ENCODE data around the gene HSD11B2.

HSD11B2 gene

GRCh38 chr16:67457611-67458010 lies 26.7 kb downstream of the HSD11B2 start:
- no peak for DNase-seq

GRCh38 chr16:67458121-67458641 lies 27.3 kb downstream of the HSD11B2 start:
- DNase-seq: no peak

GRCh38 chr16:67459066-67459860 lies 28.3 kb downstream of the HSD11B2 start:
- DNase-seq: no peak

- no peak for DNase-seq
These were observed 28.9 kb downstream of the HSD11B2 start for GRCh38 chr16:67459861-67460150.

GRCh38 chr16:67460168-67460567 lies 29.2 kb downstream of the HSD11B2 start:
- DNase-seq: no peak

- no peak for DNase-seq
These were observed 30.0 kb downstream of the HSD11B2 start for GRCh38 chr16:67460961-67461360.

- no peak for DNase-seq
These were observed 30.8 kb downstream of the HSD11B2 start for GRCh38 chr16:67461600-67462278.

- DNase-seq: no peak
These were observed 31.3 kb downstream of the HSD11B2 start for GRCh38 chr16:67462279-67462655.

- no peak for DNase-seq
These were observed 32.1 kb downstream of the HSD11B2 start for GRCh38 chr16:67463059-67463458.

- DNase-seq: no peak
These were observed 32.8 kb downstream of the HSD11B2 start for GRCh38 chr16:67463691-67464090.

GRCh38 chr16:67464565-67464964 lies 33.6 kb downstream of the HSD11B2 start:
- DNase-seq: no peak

GRCh38 chr16:67466581-67466980 lies 35.7 kb downstream of the HSD11B2 start:
- no peak for DNase-seq

GRCh38 chr16:67468731-67469130 lies 37.8 kb downstream of the HSD11B2 start:
- no peak for DNase-seq

GRCh38 chr16:67470359-67470758 lies 39.4 kb downstream of the HSD11B2 start:
- DNase-seq: no peak

GRCh38 chr16:67471758-67472384 lies 41.0 kb downstream of the HSD11B2 start:
- DNase-seq: no peak

GRCh38 chr16:67474551-67475455 lies 43.9 kb downstream of the HSD11B2 start:
- no peak for DNase-seq

- DNase-seq: no peak
These were observed 47.1 kb downstream of the HSD11B2 start for GRCh38 chr16:67477960-67478554.

GRCh38 chr16:67480833-67481560 lies 50.1 kb downstream of the HSD11B2 start, which contains the start of gene ATP6V0D1:
Gene ATP6V0D1, minus strand, starts transcription at chr16:67481157. Its CDS starts 71 bp downstream, at chr16:67481086.
- peak; percentile 99 for DNase-seq

- DNase-seq: no peak
These were observed 50.8 kb downstream of the HSD11B2 start for GRCh38 chr16:67481561-67482232.

GRCh38 chr16:67482233-67482924 lies 51.5 kb downstream of the HSD11B2 start:
- no peak for DNase-seq
